ENCODE results near the gene PRSS22. TPM values are rescaled to one million over a fixed set of nuclear protein-coding genes. Genes with fewer than 3 reads are reported as not detected.

Gene PRSS22
- polyA plus RNA-seq, 1 donor from 2014 or later = not detected

DNA sequence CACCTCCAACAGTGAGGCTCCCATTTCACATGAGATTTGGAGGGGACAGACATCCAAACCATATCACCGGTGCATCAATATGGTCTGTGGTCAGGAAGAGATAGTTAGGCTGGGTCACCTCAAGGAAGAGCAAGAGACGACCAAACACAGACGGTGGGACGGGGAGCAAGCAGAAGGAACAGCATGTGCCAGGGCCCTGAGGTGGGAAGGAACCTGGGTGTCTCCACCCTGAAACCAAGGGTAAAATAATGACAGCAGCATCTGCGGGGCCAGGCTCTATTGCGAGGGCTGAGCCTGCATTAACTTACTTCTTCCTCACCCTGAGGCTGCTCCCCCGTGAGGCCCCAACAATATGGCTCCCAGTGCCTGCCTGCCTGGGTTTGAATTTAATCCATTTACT lies 49.8 kb downstream of the PRSS22 start:
- Histone ChIP-seq H3K4me3 (ENCODE audit: low read length) (no peak overlapping the region), H3F3A (ENCODE audit: insufficient read depth, low read length, poor library complexity, severe bottlenecking) (no peaks in the 10 kb centered on the region), H3K36me3 (ENCODE audit: insufficient read depth, low read length) (no peaks in the 10 kb centered on the region), H3K9me2 (ENCODE audit: insufficient read depth, low read length) (no peaks in the 10 kb centered on the region), H3K9ac (ENCODE audit: low read length) (no peak overlapping the region), H3K27me3 (ENCODE audit: insufficient read depth, low read depth, low read length) (no peaks in the 10 kb centered on the region), H3K9me3 (ENCODE audit: low read length) (peaks cover 10% of the 10 kb centered on the region), H4K20me1 (ENCODE audit: insufficient read depth) (no peaks in the 10 kb centered on the region), H2AFZ (ENCODE audit: low read depth, low read length) (no peak overlapping the region), H3K79me2 (replicated peaks; ENCODE audit: insufficient read depth, low read length) (no peaks in the 10 kb centered on the region), H3K4me2 (ENCODE audit: low read length) (no peak overlapping the region), H3K27ac (ENCODE audit: low read length) (no peak overlapping the region)
- TF ChIP-seq EP300 (conservative IDR thresholded peaks at IDR 0.05; ENCODE audit: poor library complexity, severe bottlenecking) = no peak
- TF ChIP-seq RAD21 (conservative IDR thresholded peaks at IDR 0.05) = no peak
- TF ChIP-seq POLR2AphosphoS5 (IDR thresholded peaks at IDR 0.05) = no peak
- TF ChIP-seq SMC3 (conservative IDR thresholded peaks at IDR 0.05; ENCODE audit: poor library complexity) = no peak
- TF ChIP-seq, protein P1, sequence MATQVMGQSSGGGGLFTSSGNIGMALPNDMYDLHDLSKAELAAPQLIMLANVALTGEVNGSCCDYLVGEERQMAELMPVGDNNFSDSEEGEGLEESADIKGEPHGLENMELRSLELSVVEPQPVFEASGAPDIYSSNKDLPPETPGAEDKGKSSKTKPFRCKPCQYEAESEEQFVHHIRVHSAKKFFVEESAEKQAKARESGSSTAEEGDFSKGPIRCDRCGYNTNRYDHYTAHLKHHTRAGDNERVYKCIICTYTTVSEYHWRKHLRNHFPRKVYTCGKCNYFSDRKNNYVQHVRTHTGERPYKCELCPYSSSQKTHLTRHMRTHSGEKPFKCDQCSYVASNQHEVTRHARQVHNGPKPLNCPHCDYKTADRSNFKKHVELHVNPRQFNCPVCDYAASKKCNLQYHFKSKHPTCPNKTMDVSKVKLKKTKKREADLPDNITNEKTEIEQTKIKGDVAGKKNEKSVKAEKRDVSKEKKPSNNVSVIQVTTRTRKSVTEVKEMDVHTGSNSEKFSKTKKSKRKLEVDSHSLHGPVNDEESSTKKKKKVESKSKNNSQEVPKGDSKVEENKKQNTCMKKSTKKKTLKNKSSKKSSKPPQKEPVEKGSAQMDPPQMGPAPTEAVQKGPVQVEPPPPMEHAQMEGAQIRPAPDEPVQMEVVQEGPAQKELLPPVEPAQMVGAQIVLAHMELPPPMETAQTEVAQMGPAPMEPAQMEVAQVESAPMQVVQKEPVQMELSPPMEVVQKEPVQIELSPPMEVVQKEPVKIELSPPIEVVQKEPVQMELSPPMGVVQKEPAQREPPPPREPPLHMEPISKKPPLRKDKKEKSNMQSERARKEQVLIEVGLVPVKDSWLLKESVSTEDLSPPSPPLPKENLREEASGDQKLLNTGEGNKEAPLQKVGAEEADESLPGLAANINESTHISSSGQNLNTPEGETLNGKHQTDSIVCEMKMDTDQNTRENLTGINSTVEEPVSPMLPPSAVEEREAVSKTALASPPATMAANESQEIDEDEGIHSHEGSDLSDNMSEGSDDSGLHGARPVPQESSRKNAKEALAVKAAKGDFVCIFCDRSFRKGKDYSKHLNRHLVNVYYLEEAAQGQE (IDR thresholded peaks at IDR 0.05; ENCODE audit: borderline replicate concordance) = no peak
- no peak for TF ChIP-seq EZH2 (IDR thresholded peaks at IDR 0.05; ENCODE audit: borderline replicate concordance, insufficient read depth, low read length, poor library complexity, severe bottlenecking)
- no peak for TF ChIP-seq MXI1 (conservative IDR thresholded peaks at IDR 0.05; ENCODE audit: poor library complexity, severe bottlenecking)
- TF ChIP-seq, protein P2, sequence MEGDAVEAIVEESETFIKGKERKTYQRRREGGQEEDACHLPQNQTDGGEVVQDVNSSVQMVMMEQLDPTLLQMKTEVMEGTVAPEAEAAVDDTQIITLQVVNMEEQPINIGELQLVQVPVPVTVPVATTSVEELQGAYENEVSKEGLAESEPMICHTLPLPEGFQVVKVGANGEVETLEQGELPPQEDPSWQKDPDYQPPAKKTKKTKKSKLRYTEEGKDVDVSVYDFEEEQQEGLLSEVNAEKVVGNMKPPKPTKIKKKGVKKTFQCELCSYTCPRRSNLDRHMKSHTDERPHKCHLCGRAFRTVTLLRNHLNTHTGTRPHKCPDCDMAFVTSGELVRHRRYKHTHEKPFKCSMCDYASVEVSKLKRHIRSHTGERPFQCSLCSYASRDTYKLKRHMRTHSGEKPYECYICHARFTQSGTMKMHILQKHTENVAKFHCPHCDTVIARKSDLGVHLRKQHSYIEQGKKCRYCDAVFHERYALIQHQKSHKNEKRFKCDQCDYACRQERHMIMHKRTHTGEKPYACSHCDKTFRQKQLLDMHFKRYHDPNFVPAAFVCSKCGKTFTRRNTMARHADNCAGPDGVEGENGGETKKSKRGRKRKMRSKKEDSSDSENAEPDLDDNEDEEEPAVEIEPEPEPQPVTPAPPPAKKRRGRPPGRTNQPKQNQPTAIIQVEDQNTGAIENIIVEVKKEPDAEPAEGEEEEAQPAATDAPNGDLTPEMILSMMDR (IDR thresholded peaks at IDR 0.05; ENCODE audit: poor library complexity, severe bottlenecking) = no peak
- no peak for TF ChIP-seq TAF1 (IDR thresholded peaks at IDR 0.05; ENCODE audit: low read depth)

DNA sequence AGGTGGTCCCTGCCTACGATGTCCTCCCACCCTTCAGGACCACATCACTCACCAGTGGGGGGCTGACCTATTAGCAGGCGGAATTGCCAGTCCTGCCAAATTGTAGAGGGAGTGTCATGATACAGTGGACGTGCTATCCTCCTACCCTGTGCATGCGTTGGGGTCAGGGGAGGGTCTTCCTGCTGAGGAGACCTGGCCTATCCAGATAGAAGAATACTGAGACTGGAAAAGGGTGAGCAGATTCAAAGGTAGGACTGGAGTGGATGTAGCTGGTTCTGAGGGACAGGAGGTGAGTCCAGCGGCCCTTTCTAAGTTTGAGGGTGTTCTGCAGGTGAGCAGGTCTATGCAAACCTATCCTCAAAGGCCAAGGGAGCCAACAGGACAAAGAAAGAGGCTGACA lies 51.7 kb downstream of the PRSS22 start:
- Histone ChIP-seq H3K4me3 (ENCODE audit: low read length) (no peak overlapping the region), H3K9me2 (ENCODE audit: insufficient read depth, low read length) (no peaks in the 10 kb centered on the region), H3K9me3 (ENCODE audit: low read length) (peaks cover 10% of the 10 kb centered on the region), H3K4me2 (ENCODE audit: low read length) (no peak overlapping the region), H3K9ac (ENCODE audit: low read length) (no peak overlapping the region), H3K27ac (ENCODE audit: low read length) (no peak overlapping the region), H3K79me2 (replicated peaks; ENCODE audit: insufficient read depth, low read length) (no peaks in the 10 kb centered on the region), H2AFZ (ENCODE audit: low read depth, low read length) (no peak overlapping the region), H3K27me3 (ENCODE audit: insufficient read depth, low read depth, low read length) (no peaks in the 10 kb centered on the region), H3K36me3 (ENCODE audit: insufficient read depth, low read length) (no peaks in the 10 kb centered on the region), H4K20me1 (ENCODE audit: insufficient read depth) (no peaks in the 10 kb centered on the region), H3F3A (ENCODE audit: insufficient read depth, low read length, poor library complexity, severe bottlenecking) (no peaks in the 10 kb centered on the region)
- no peak for TF ChIP-seq RAD21 (conservative IDR thresholded peaks at IDR 0.05)
- TF ChIP-seq SMC3 (conservative IDR thresholded peaks at IDR 0.05; ENCODE audit: poor library complexity) = no peak
- no peak for TF ChIP-seq TAF1 (IDR thresholded peaks at IDR 0.05; ENCODE audit: low read depth)
- TF ChIP-seq EP300 (conservative IDR thresholded peaks at IDR 0.05; ENCODE audit: poor library complexity, severe bottlenecking) = no peak
- TF ChIP-seq, protein P1 (IDR thresholded peaks at IDR 0.05; ENCODE audit: borderline replicate concordance) = no peak
- TF ChIP-seq EZH2 (IDR thresholded peaks at IDR 0.05; ENCODE audit: borderline replicate concordance, insufficient read depth, low read length, poor library complexity, severe bottlenecking) = no peak
- TF ChIP-seq POLR2AphosphoS5 (IDR thresholded peaks at IDR 0.05) = no peak
- no peak for TF ChIP-seq MXI1 (conservative IDR thresholded peaks at IDR 0.05; ENCODE audit: poor library complexity, severe bottlenecking)
- TF ChIP-seq, protein P2 (IDR thresholded peaks at IDR 0.05; ENCODE audit: poor library complexity, severe bottlenecking) = no peak
